Transverse colon (tissue), 4 donors: ENCODE data around the gene SCAMP4.

Experiments
- POLR2A ChIP-seq: fragments of 450-650 bp; IDR thresholded peaks from one replicate; pipeline ENCODE4 v1.6.1; 2016; ENCODE audit warnings: antibody characterized with exemption, mild to moderate bottlenecking, moderate library complexity
- POLR2AphosphoS5 ChIP-seq, 3 donors: sonication (generic); formaldehyde crosslinking; IDR thresholded peaks; one replicate each; pipeline ENCODE4 v1.6.1; 2016; ENCODE audit warnings: antibody characterized with exemption in 3 of 3
- TF ChIP-seq, protein P1 (sequence below), 5 experiments: fragments of 200-600 bp in 3 of 5; fragments of 450-650 bp in 2 of 5; sonication (generic) in 3 of 5; IDR thresholded peaks; 1 replicate in 2 of 5; 2 replicates in 3 of 5; pipeline ENCODE4 v1.5.1; 2016 to 2017; ENCODE audit warnings: antibody characterized with exemption in 5 of 5, inconsistent platforms in 3 of 5, mild to moderate bottlenecking in 2 of 5, moderate library complexity in 1 of 5

- TF ChIP-seq, protein P1, sequence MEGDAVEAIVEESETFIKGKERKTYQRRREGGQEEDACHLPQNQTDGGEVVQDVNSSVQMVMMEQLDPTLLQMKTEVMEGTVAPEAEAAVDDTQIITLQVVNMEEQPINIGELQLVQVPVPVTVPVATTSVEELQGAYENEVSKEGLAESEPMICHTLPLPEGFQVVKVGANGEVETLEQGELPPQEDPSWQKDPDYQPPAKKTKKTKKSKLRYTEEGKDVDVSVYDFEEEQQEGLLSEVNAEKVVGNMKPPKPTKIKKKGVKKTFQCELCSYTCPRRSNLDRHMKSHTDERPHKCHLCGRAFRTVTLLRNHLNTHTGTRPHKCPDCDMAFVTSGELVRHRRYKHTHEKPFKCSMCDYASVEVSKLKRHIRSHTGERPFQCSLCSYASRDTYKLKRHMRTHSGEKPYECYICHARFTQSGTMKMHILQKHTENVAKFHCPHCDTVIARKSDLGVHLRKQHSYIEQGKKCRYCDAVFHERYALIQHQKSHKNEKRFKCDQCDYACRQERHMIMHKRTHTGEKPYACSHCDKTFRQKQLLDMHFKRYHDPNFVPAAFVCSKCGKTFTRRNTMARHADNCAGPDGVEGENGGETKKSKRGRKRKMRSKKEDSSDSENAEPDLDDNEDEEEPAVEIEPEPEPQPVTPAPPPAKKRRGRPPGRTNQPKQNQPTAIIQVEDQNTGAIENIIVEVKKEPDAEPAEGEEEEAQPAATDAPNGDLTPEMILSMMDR (IDR thresholded peaks at IDR 0.05), result no peak
- TF ChIP-seq POLR2A, result no peak
- no peak for TF ChIP-seq POLR2AphosphoS5 (IDR thresholded peaks at IDR 0.05)
Measured at GRCh38 chr19:1866693-1867348, 38.4 kb upstream of the SCAMP4 start.
